BLaER1 treated with 17β-estradiol and CSF1 and Interleukin-3, amounts not matched to agents 10 nM and 100 nM (cell line): ENCODE measurements around the gene CITED4.

Source experiments
- H3K27ac ChIP-seq, 11 experiments: shearing (Covaris generic); formaldehyde crosslinking; 2 replicates each; pipeline ENCODE4 v1.8.1; 2022
- H3K27me3 ChIP-seq, 11 experiments: shearing (Covaris generic); formaldehyde crosslinking; 2 replicates each; pipeline ENCODE4 v1.8.1; 2022
- H3K36me3 ChIP-seq, 11 experiments: shearing (Covaris generic); formaldehyde crosslinking; 2 replicates each; pipeline ENCODE4 v1.8.1; 2022
- H3K4me1 ChIP-seq, 10 experiments: shearing (Covaris generic); formaldehyde crosslinking; 2 replicates each; pipeline ENCODE4 v1.8.1; 2022
- H3K4me2 ChIP-seq, 11 experiments: shearing (Covaris generic); formaldehyde crosslinking; 2 replicates each; pipeline ENCODE4 v1.8.1; 2022
- H3K4me3 ChIP-seq, 10 experiments: shearing (Covaris generic); formaldehyde crosslinking; 2 replicates each; pipeline ENCODE4 v1.8.1; 2022
- H3K9ac ChIP-seq, 11 experiments: shearing (Covaris generic); formaldehyde crosslinking; 2 replicates each; pipeline ENCODE4 v1.8.1; 2022
- H3K9me3 ChIP-seq, 11 experiments: shearing (Covaris generic); formaldehyde crosslinking; replicated peaks in 1 of 11; 2 replicates each; pipeline ENCODE4 v1.8.1; 2022
- H4K20me1 ChIP-seq, 11 experiments: shearing (Covaris generic); formaldehyde crosslinking; 2 replicates each; pipeline ENCODE4 v1.8.1; 2022
- Cebpa-rat ChIP-seq, 11 experiments: shearing (Covaris generic); IDR thresholded peaks; 2 replicates each; pipeline ENCODE4 v1.8.1; 2022

Gene CITED4, protein sequence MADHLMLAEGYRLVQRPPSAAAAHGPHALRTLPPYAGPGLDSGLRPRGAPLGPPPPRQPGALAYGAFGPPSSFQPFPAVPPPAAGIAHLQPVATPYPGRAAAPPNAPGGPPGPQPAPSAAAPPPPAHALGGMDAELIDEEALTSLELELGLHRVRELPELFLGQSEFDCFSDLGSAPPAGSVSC

GRCh38 chr1:40862008-40862863 is at the start of gene CITED4:
Gene CITED4 (minus strand): TSS chr1:40862363. CDS start chr1:40862127, 236 bp downstream.
- no peak for TF ChIP-seq Cebpa-rat (IDR thresholded peaks at IDR 0.05)
- Histone ChIP-seq H3K4me1 (peaks cover 26 to 62% (median 48%) of the 10 kb centered on the region in 10 experiments), H3K9ac (peak within 1 kb of the TSS; percentile 80 to 96 (median 90)), H3K36me3 (no peaks in the 10 kb centered on the region), H3K27me3 (peaks cover 0 to 14% (median 0%) of the 10 kb centered on the region in 11 experiments; a peak in 6 of 22 replicates), H3K9me3 (no peaks in the 10 kb centered on the region), H3K4me3 (peak within 1 kb of the TSS; percentile 61 to 97 (median 86)), H3K27ac (peak within 1 kb of the TSS; percentile 43 to 97 (median 93); a peak in 21 of 22 replicates), H4K20me1 (peaks cover 0 to 14% (median 3%) of the 10 kb centered on the region in 11 experiments; a peak in 7 of 22 replicates), H3K4me2 (peak within 1 kb of the TSS; percentile 89 to 99 (median 98))

- Histone ChIP-seq H3K27me3 (no peaks in the 10 kb centered on the region), H3K36me3 (no peaks in the 10 kb centered on the region)
Measured at GRCh38 chr1:40911105-40911504, 48.9 kb upstream of the CITED4 start.

DNA sequence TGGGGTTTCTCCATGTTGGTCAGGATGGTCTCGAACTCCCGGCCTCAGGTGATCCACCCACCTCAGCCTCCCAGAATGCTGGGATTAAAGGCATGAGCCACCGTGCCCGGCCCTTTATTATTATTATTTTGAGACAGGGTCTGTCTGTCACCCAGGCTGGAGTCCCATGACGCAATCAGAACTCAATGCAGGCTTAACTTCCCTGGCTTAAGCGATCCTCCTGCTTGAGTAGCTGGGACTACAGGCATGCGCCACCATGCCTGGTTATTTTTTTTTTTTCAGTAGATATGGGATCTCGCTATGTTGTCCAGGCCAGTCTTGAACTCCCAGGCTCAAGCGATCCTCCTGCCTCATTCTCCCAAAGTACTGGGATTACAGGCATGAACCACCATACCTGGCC is 47.1 kb upstream of the CITED4 start:
- H3K4me1 ChIP-seq, result peaks cover 8 to 35% (median 15%) of the 10 kb centered on the region in 10 experiments
- no peaks in the 10 kb centered on the region for H3K9me3 ChIP-seq
- no peak overlapping the region for H3K9ac ChIP-seq
- no peak for TF ChIP-seq Cebpa-rat (IDR thresholded peaks at IDR 0.05)
- no peak overlapping the region for H3K4me2 ChIP-seq
- no peak overlapping the region for H3K27ac ChIP-seq
- H3K4me3 ChIP-seq, result no peak overlapping the region
- no peaks in the 10 kb centered on the region for H3K27me3 ChIP-seq
- no peaks in the 10 kb centered on the region for H4K20me1 ChIP-seq
- H3K36me3 ChIP-seq, result no peaks in the 10 kb centered on the region

More at GRCh38 chr1:40911105-40911504, 48.9 kb upstream of the CITED4 start:
- H3K4me1 ChIP-seq, result peaks cover 0 to 16% (median 0%) of the 10 kb centered on the region in 10 experiments; a peak in 2 of 20 replicates
- H3K9me3 ChIP-seq, result no peaks in the 10 kb centered on the region
- no peak overlapping the region for H3K4me3 ChIP-seq
- H4K20me1 ChIP-seq, result no peaks in the 10 kb centered on the region
- no peak overlapping the region for H3K4me2 ChIP-seq
- no peak overlapping the region for H3K27ac ChIP-seq
- H3K9ac ChIP-seq, result no peak overlapping the region
- TF ChIP-seq Cebpa-rat (IDR thresholded peaks at IDR 0.05), result no peak

GRCh38 chr1:40908350-40908749 is 46.2 kb upstream of the CITED4 start:
- Histone ChIP-seq H3K27me3 (no peaks in the 10 kb centered on the region), H3K4me1 (peaks cover 9 to 44% (median 20%) of the 10 kb centered on the region in 10 experiments), H3K4me2 (no peak overlapping the region), H3K9me3 (no peaks in the 10 kb centered on the region), H3K36me3 (no peaks in the 10 kb centered on the region), H3K27ac (no peak overlapping the region), H3K4me3 (no peak overlapping the region), H4K20me1 (no peaks in the 10 kb centered on the region), H3K9ac (no peak overlapping the region)
- TF ChIP-seq Cebpa-rat (IDR thresholded peaks at IDR 0.05), result no peak

DNA sequence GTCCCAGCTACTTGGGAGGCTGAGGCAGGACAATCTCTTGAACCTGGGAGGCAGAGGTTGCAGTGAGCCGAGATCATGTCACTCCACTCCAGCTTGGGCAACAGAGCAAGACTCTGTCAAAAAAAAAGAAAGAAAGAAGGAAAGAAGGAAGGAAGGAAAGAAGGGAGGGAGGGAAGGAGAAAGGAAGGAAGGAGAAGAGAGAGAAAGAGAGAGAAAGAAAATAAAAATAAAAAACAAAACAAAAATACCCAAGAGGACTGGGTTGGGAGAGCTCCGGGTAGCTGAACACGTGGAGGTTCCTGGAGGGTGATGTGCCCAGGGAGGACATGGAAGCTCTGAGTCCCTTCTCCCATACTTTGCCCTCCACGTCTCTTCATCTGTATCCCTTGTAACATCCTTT is 45.7 kb upstream of the CITED4 start:
- Histone ChIP-seq H3K4me1 (peaks cover 13 to 48% (median 24%) of the 10 kb centered on the region in 10 experiments), H3K4me3 (no peak overlapping the region), H3K9me3 (no peaks in the 10 kb centered on the region), H4K20me1 (no peaks in the 10 kb centered on the region), H3K36me3 (no peaks in the 10 kb centered on the region), H3K27ac (no peak overlapping the region), H3K9ac (no peak overlapping the region), H3K27me3 (no peaks in the 10 kb centered on the region), H3K4me2 (no peak overlapping the region)
- TF ChIP-seq Cebpa-rat (IDR thresholded peaks at IDR 0.05), result no peak

GRCh38 chr1:40906781-40907400 is 44.7 kb upstream of the CITED4 start:
- no peaks in the 10 kb centered on the region for H3K27me3 ChIP-seq
- H3K9ac ChIP-seq, result no peak overlapping the region
- peaks cover 24 to 59% (median 34%) of the 10 kb centered on the region in 10 experiments for H3K4me1 ChIP-seq
- no peak for TF ChIP-seq Cebpa-rat (IDR thresholded peaks at IDR 0.05)
- H3K4me3 ChIP-seq, result no peak overlapping the region
- peak overlapping the region in 2 of 11 experiments; percentile 4 to 14; a peak in 1 of 22 replicates for H3K27ac ChIP-seq
- H3K36me3 ChIP-seq, result no peaks in the 10 kb centered on the region
- no peaks in the 10 kb centered on the region for H3K9me3 ChIP-seq
- 0 out of 22 replicates have a peak overlapping the region, but pooled peaks of 1 of the 11 experiments have one; percentile 5 for H3K4me2 ChIP-seq
- H4K20me1 ChIP-seq, result no peaks in the 10 kb centered on the region

DNA sequence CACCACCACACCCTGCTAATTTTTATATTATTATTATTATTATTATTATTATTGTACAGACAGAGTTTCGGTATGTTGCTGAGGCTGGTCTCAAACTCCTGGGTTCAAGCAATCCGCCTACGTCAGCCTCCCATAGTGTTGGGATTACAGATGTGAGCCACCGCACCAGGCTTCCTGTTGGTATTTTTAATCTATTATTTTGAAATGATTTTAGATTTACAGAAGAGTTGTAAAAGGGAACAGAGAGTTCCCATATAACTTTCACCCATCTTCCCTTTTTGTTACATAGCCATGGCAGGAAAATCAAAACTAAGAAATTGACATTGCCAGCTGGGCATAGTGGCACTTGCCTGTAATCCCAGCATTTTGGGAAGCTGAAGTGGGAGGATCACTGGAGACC is 42.9 kb upstream of the CITED4 start:
- no peaks in the 10 kb centered on the region for H3K36me3 ChIP-seq
- no peaks in the 10 kb centered on the region for H4K20me1 ChIP-seq

DNA sequence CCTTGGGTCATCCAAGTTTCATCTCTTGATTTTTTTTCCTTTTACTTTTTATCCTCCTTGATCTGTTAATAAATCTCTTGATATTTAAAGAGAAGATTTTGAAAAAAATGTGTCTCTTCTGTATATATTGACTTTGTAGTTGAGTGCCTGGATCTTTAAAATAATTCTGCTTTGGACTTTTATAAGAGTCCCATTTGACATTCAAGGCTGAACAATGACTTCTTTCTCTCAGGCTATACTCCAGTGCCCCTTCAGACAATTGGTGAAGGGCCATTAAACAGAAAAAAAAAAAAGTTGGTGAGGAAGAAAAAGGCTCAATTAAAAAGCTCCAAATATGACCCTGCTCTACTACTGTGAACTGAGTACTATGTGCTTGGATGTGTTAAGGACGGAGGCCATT is 40.9 kb upstream of the CITED4 start:
- Histone ChIP-seq H3K27me3 (no peaks in the 10 kb centered on the region), H3K36me3 (no peaks in the 10 kb centered on the region), H4K20me1 (no peaks in the 10 kb centered on the region), H3K27ac (peak overlapping the region in 7 of 11 experiments; percentile 64 to 76 (median 68); a peak in 11 of 22 replicates), H3K4me3 (no peak overlapping the region; a peak in 1 of 20 replicates), H3K4me1 (peaks cover 34 to 78% (median 50%) of the 10 kb centered on the region in 10 experiments), H3K9ac (peak overlapping the region in 1 of 11 experiments; percentile 50; a peak in 1 of 22 replicates), H3K9me3 (no peaks in the 10 kb centered on the region), H3K4me2 (peak overlapping the region; percentile 47 to 89 (median 83); a peak in 21 of 22 replicates)
- TF ChIP-seq Cebpa-rat (IDR thresholded peaks at IDR 0.05), result no peak

More for the DNA sequence above, 42.9 kb upstream of the CITED4 start:
- Histone ChIP-seq H3K4me2 (peak overlapping the region; percentile 26 to 80 (median 56); a peak in 21 of 22 replicates), H3K27me3 (no peaks in the 10 kb centered on the region), H3K9ac (peak overlapping the region in 3 of 11 experiments; percentile 25 to 40 (median 32); a peak in 5 of 22 replicates), H3K9me3 (no peaks in the 10 kb centered on the region), H3K4me1 (peaks cover 29 to 64% (median 39%) of the 10 kb centered on the region in 10 experiments), H3K27ac (peak overlapping the region in 9 of 11 experiments; percentile 4 to 71 (median 51); a peak in 14 of 22 replicates), H3K4me3 (no peak overlapping the region)
- TF ChIP-seq Cebpa-rat (IDR thresholded peaks at IDR 0.05), result no peak
